Measurements from ENCODE around the gene PDK3.
A peak's percentile ranks its signal among the peaks of the same experiment; 100 is the strongest.

Gene PDK3

GRCh38 chrX:24466025-24466424 is 939 bp downstream of the PDK3 start:
- H3K9me3 Mint-ChIP-seq, result no peaks in the 10 kb centered on the region
- H3K4me3 Mint-ChIP-seq, result peak overlapping the region; percentile 56 to 87
- DNase-seq (no peak), ATAC-seq (no peak)
- H3K27me3 Mint-ChIP-seq, result no peaks in the 10 kb centered on the region
- H3K27ac Mint-ChIP-seq, result peak overlapping the region; percentile 72 to 83
- peaks cover 47% of the 10 kb centered on the region for H3K4me1 Mint-ChIP-seq

DNA sequence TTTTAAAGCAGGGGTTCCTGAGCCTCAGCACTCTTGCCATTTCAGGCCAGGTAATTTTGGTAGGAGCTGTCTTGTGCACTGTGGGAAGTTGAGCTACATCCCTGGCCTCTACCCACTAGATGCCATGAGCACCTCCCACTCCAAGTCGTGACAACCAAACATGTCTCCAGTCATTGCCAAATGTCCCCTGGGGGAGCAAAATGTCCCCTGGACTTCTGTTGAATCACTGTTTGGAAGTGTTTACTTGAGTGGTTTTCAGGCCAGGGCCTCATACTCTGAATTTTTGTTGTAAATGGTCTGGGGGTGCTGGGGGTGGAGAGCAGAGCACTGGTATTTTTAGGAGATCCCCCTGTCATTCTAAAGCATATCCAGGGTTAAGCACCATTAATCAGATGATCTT is 3.2 kb downstream of the PDK3 start:
- H3K27ac Mint-ChIP-seq, result peak overlapping the region in 1 of 2 donors; percentile 19
- no peak for ATAC-seq
- peaks cover 57% of the 10 kb centered on the region for H3K4me1 Mint-ChIP-seq
- peak overlapping the region; percentile 64 to 87 for H3K4me3 Mint-ChIP-seq
- no peak for DNase-seq
- H3K27me3 Mint-ChIP-seq, result no peaks in the 10 kb centered on the region
- no peaks in the 10 kb centered on the region for H3K9me3 Mint-ChIP-seq

GRCh38 chrX:24471808-24472207 is 6.7 kb downstream of the PDK3 start:
- H3K27ac Mint-ChIP-seq, result no peak overlapping the region
- DNase-seq (no peak), ATAC-seq (no peak)
- H3K9me3 Mint-ChIP-seq, result no peaks in the 10 kb centered on the region
- H3K27me3 Mint-ChIP-seq, result no peaks in the 10 kb centered on the region
- peaks cover 66% of the 10 kb centered on the region for H3K4me1 Mint-ChIP-seq
- H3K4me3 Mint-ChIP-seq, result peak overlapping the region; percentile 6 to 84

- ATAC-seq (no peak), DNase-seq (no peak)
- no peak overlapping the region for H3K4me3 Mint-ChIP-seq
- no peaks in the 10 kb centered on the region for H3K27me3 Mint-ChIP-seq
- H3K4me1 Mint-ChIP-seq, result peaks cover 63% of the 10 kb centered on the region
- no peaks in the 10 kb centered on the region for H3K9me3 Mint-ChIP-seq
- peak overlapping the region in 1 of 2 donors; percentile 57 for H3K27ac Mint-ChIP-seq
Observed at GRCh38 chrX:24475480-24475879, 10.4 kb downstream of the PDK3 start.

GRCh38 chrX:24478509-24478908 is 13.4 kb downstream of the PDK3 start:
- H3K4me3 Mint-ChIP-seq, result peak overlapping the region; percentile 43 to 83
- peaks cover 57% of the 10 kb centered on the region for H3K4me1 Mint-ChIP-seq

DNA sequence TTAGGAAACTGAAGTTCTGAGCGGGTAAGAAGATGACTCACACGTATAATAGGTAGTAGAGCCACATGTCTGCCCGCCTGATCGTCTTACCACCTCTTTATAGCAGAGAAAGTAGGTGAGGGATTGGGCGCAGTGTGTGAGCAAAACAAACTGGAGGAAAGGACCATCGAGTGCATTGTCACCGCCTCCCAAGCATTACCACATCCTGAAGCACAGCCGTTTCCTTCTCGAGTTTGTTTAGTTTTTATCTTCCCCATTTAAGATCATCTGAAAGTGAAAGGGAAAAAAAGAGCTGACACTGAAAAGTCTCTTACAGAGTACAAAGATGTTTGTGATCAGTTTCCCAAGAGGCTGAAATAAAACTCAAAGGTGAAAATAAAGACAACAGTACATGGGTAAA is 14.8 kb downstream of the PDK3 start:
- Mint-ChIP-seq H3K4me1 (peaks cover 50% of the 10 kb centered on the region), H3K9me3 (peaks cover 0 to 7% of the 10 kb centered on the region in 2 donors), H3K4me3 (peak overlapping the region; percentile 43 to 83), H3K27me3 (no peaks in the 10 kb centered on the region), H3K27ac (peak overlapping the region; percentile 95 to 97)
- DNase-seq, result peak; percentile 63 to 83
- ATAC-seq, result peak; percentile 98

More at GRCh38 chrX:24478509-24478908, 13.4 kb downstream of the PDK3 start:
- Mint-ChIP-seq H3K27ac (peak overlapping the region; percentile 95 to 97), H3K9me3 (peaks cover 0 to 7% of the 10 kb centered on the region in 2 donors), H3K27me3 (no peaks in the 10 kb centered on the region)
- ATAC-seq (no peak), DNase-seq (no peak)

DNA sequence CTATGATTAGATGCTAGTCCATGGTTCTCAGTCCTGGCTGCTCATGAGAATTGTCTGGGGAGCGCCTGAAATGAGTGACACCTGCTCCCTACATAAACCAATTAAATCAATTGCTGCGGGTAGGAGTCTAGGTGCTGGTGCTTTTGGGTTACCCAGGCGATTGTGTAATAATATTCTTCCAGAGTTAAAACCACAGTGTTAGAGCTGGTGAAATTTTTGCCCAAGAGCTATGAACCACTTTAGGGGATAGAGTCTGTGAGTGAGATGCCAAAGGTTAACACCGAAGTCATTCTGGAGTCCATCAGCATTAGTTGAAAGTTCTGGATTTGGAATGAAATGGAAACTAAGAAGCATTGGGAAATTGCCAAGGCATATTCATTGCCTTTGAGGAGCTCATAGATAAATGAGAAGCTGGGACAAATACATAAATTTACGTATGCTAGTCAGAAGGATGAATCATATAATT is 15.3 kb downstream of the PDK3 start:
- DNase-seq (peak; percentile 3 to 23), ATAC-seq (peak; percentile 66)
- Mint-ChIP-seq H3K27ac (peak overlapping the region; percentile 34 to 97), H3K4me3 (peak overlapping the region; percentile 43 to 83), H3K9me3 (peaks cover 0 to 7% of the 10 kb centered on the region in 2 donors), H3K27me3 (no peaks in the 10 kb centered on the region), H3K4me1 (peaks cover 47% of the 10 kb centered on the region)

- ATAC-seq (no peak), DNase-seq (no peak)
- Mint-ChIP-seq H3K9me3 (peaks cover 0 to 7% of the 10 kb centered on the region in 2 donors), H3K4me1 (peaks cover 37% of the 10 kb centered on the region), H3K4me3 (no peak overlapping the region), H3K27ac (no peak overlapping the region), H3K27me3 (no peaks in the 10 kb centered on the region)
Observed at GRCh38 chrX:24482823-24483415, 17.8 kb downstream of the PDK3 start.

DNA sequence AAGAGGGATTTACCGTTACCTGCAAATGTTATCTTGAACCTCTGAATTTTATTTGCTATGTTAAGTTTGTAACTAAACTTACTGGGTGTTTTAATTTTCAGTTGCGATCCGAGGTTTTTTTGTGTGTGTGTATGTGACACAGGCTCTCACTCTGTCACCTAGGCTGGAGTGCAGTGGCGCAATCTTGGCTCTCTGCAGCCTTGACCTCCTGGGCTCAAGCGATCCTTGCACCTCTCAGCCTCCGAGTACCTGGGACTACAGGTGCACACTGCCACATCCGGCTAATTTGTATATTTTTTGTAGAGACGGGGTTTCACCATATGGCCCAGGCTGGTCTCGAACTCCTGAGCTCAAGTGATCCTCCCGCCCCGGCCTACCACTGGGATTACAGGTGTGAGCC is 18.5 kb downstream of the PDK3 start:
- Mint-ChIP-seq H3K27me3 (no peaks in the 10 kb centered on the region), H3K4me1 (peaks cover 31% of the 10 kb centered on the region)
- ATAC-seq, result no peak

GRCh38 chrX:24485323-24485722 is 20.2 kb downstream of the PDK3 start:
- H3K4me3 Mint-ChIP-seq, result no peak overlapping the region
- no peak for ATAC-seq
- no peaks in the 10 kb centered on the region for H3K27me3 Mint-ChIP-seq
- H3K4me1 Mint-ChIP-seq, result peaks cover 26% of the 10 kb centered on the region
- H3K27ac Mint-ChIP-seq, result no peak overlapping the region
- peaks cover 0 to 7% of the 10 kb centered on the region in 2 donors for H3K9me3 Mint-ChIP-seq
- DNase-seq, result no peak

More for the DNA sequence above, 18.5 kb downstream of the PDK3 start:
- no peak for DNase-seq
- Mint-ChIP-seq H3K27ac (no peak overlapping the region), H3K9me3 (peaks cover 0 to 7% of the 10 kb centered on the region in 2 donors), H3K4me3 (no peak overlapping the region)

GRCh38 chrX:24485976-24486680 is 21.0 kb downstream of the PDK3 start:
- Mint-ChIP-seq H3K4me3 (no peak overlapping the region), H3K9me3 (peaks cover 0 to 7% of the 10 kb centered on the region in 2 donors), H3K4me1 (peaks cover 32% of the 10 kb centered on the region), H3K27ac (no peak overlapping the region), H3K27me3 (no peaks in the 10 kb centered on the region)
- ATAC-seq, result no peak
- no peak for DNase-seq

GRCh38 chrX:24487571-24487970 is 22.5 kb downstream of the PDK3 start:
- no peaks in the 10 kb centered on the region for H3K9me3 Mint-ChIP-seq
- ATAC-seq (no peak), DNase-seq (no peak)
- no peak overlapping the region for H3K4me3 Mint-ChIP-seq
- no peaks in the 10 kb centered on the region for H3K27me3 Mint-ChIP-seq
- H3K27ac Mint-ChIP-seq, result no peak overlapping the region
- peaks cover 27% of the 10 kb centered on the region for H3K4me1 Mint-ChIP-seq

DNA sequence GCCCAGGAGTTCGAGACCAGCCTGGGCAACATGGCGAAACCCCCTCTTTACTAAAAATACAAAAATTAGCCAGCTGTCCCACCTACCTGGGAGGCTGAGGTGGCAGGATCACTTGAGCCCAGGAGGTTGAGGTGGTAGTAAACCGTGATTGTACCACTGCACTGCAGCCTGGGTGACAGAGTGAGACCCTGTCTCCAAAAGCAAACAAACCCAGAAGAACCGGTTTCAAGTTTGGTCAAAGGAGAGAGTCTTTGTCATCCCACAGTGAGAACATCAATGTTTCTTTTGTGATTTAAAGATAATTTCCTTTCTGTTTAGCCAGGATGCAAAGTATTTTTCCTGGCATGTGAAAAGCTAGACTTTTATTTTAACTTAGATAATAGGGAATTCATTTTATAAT is 26.7 kb downstream of the PDK3 start:
- H3K4me1 Mint-ChIP-seq, result peaks cover 39% of the 10 kb centered on the region
- H3K27me3 Mint-ChIP-seq, result no peaks in the 10 kb centered on the region
- H3K27ac Mint-ChIP-seq, result no peak overlapping the region
- DNase-seq (no peak), ATAC-seq (no peak)
- H3K4me3 Mint-ChIP-seq, result no peak overlapping the region
- no peaks in the 10 kb centered on the region for H3K9me3 Mint-ChIP-seq

GRCh38 chrX:24493740-24494581 is 28.9 kb downstream of the PDK3 start:
- Mint-ChIP-seq H3K4me1 (peaks cover 48% of the 10 kb centered on the region), H3K27ac (peak overlapping the region in 1 of 2 donors; percentile 34), H3K27me3 (no peaks in the 10 kb centered on the region), H3K4me3 (peak overlapping the region; percentile 22 to 26), H3K9me3 (no peaks in the 10 kb centered on the region)
- no peak for ATAC-seq
- no peak for DNase-seq

GRCh38 chrX:24494647-24495075 is 29.6 kb downstream of the PDK3 start:
- DNase-seq (no peak), ATAC-seq (peak; percentile 49)
- no peak overlapping the region for H3K4me3 Mint-ChIP-seq
- H3K27ac Mint-ChIP-seq, result no peak overlapping the region
- peaks cover 48% of the 10 kb centered on the region for H3K4me1 Mint-ChIP-seq
- no peaks in the 10 kb centered on the region for H3K27me3 Mint-ChIP-seq
- H3K9me3 Mint-ChIP-seq, result no peaks in the 10 kb centered on the region

All from stimulated activated naive CD8-positive, alpha-beta T cell treated with anti-CD3 and anti-CD28 coated beads, Interleukin-15, amount 100 ng/mL, for 72 hours (primary cell).